ENCODE measurements around the gene KIN.

GRCh38 chr10:7818295-7819120, 30.7 kb upstream of the KIN start, which contains the start of gene TAF3:
- TF ChIP-seq CTCF (IDR thresholded peaks at IDR 0.05) (no peak), POLR2A (IDR thresholded peaks at IDR 0.05) (no peak)

All from adrenal gland (tissue), 5 donors.